CD4-positive, alpha-beta T cell treated with Interleukin-15 for 1 hour (primary cell): Measurements from ENCODE around the gene FOSL1.

Experiments used
- DNase-seq: peaks from one replicate; pipeline ENCODE4 v3.0.0-alpha.2; 2020

FOSL1 gene

DNA sequence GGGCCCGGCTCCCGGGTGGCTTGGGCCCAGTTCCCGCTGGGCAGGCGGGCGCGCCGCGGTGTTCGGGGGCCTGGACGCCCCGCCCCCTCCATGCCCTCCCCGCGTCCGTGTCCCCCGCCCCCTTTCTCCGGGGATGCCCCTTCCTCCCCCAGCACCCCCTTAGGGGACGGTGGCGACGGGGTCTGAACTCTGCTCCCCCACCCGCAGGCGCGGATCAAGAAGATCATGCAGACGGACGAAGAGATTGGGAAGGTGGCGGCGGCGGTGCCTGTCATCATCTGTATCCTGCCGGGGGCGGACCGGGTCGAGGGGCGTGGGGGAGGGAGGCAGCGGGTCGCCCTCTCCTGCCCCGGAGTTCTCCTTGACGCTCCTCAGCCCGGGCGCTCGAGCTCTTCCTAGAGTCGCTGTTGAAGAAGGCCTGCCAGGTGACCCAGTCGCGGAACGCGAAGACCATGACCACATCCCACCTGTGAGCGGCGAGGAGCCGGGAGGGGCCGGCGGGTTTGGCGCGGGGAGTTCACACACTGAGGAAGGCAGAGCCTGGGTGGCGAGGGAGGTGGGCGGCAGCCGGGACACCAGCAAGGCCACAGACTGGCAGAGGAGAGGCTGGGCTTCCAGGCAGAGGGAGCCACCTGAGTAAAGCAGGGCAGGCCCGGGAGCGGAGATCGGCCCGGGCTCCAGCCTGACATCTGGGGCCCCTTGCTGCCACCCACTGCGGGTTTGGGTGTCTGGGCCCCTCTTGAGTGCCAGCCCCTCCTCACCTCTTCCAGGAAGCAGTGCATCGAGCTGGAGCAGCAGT lies 19.6 kb upstream of the FOSL1 start:
- DNase-seq, result peak; percentile 66

GRCh38 chr11:65919141-65919572 lies 19.0 kb upstream of the FOSL1 start, which contains the start of gene DRAP1:
Gene DRAP1, plus strand, starts transcription at chr11:65919426. Its CDS starts 76 bp downstream, at chr11:65919502.
- peak; percentile 99 for DNase-seq

DNA sequence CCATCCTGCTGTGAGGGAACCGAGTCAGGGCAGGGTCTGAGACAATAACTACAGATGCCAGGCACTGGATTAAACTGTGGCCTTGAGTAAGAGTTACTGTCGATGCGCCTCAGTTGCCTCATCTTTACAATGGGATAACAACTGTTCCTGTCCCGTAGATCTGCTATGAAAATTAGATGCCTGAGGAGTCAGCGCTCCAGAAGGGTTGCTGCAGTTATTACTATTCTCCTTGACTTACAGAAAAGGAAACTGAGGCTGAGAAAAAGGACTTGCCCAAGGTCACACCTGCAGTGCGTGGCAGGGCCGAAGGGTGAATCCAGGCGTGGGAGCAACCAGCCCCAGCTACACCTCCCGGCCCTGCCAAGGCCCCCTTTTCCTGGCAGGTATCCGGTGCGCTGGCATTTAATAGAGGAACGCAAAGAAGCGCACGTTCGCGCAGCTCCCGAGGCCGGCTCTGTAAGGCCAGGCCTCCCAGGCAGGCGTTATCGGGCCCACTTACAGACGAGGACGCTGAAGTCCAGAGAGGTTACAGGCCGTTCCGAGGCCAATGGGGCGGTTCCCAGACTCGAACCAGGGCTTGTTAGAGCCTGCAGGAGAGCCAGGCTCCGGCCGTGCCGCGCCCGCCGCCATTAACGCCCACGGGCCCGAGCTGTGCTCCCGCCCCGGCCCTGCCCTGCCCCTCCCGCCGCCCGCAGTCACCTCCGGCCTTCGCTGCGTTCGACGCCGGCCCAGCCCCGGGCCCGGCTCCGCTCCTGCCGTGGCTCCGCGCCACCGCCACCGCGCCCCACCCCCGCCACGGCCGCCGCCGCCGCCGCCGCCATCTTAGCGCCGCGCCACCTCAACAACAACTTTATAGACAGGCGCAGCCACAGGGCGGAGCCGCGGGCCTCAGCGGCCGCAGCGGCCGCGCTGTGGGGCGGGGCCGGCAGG lies 18.3 kb upstream of the FOSL1 start, which contains the start of gene C11orf68:
TSS of gene C11orf68 (minus strand) at position 852 of the 930 bp plus-strand sequence. CDS start at position 821, 31 bp downstream.
- DNase-seq, result no peak

DNA sequence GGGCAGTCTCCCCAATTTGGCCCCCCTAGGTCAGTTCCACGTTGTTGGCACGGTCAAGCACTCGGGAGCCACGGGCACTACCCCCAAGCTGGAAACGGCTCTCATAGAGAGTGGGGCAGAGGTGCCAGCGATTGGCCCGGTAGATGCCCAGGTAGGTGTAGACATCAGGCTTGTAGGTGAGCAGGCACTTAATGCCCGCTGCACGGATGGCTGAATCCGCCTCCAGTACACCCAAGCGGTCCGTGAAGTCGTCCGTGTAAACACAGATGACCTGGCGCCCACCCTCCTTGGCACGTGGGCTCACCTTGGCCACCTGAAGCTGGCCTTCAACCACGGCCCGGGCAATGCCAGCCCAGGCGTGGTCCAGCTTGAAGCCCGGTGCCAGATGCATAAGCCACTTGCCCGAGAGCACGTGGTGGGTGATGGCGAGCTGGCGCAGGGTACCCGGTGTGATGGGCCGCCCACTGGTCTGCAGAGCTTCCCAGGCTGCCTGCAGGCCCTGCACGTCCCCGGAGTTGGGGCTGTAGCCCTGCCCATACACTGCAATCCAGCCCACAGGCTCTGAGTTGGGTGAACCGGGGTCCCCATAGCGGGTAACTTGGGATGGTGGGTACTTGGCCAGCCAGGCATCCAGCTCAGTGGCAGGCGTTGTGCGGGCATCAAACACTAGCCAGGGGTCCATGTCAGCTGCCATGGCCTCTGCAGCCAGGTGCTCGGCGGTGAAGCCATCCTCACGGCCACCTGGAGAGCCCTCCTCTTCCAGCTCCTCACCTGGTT lies 17.4 kb upstream of the FOSL1 start:
- DNase-seq, result no peak

DNA sequence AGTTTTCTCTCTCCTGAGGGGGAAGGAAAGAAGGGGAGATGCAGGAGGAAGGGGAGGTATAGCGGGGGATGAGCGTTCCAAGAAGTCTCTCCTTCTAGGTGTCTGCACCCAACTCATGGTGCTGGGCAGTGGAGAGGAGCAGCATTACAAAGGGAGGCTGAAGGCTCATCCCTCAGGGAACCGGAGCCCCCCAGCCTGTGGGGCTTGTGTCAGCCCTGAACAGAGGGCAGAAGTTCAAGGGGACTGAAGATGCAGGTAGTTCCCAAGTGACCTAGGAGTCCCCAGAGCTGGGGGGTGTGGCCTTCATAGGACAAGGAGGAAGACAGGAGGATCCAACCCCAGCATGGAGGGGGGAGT lies 16.9 kb upstream of the FOSL1 start:
- DNase-seq, result no peak

DNA sequence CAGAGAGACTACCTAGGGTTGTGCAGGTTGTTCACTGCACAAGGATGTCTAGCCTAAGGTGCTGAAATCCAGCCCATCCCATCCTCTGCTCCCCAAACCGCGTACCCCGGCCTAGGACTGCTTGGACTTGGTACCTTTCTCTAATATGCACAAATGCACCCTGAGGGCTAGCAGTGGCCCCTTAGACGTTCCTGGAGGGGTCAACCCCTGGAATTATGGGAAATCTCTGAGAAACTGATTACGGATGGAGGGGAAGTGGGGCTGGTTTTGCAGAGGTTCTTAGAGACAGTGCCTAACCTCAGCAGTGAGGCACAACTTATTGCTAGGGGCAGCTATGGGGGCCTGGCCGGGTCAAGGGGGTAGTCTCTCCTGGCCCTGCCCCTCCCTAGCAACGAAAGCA lies 16.2 kb upstream of the FOSL1 start:
- DNase-seq, result no peak

- DNase-seq, result peak; percentile 60
Measured at GRCh38 chr11:65915821-65916251, 15.6 kb upstream of the FOSL1 start.

DNA sequence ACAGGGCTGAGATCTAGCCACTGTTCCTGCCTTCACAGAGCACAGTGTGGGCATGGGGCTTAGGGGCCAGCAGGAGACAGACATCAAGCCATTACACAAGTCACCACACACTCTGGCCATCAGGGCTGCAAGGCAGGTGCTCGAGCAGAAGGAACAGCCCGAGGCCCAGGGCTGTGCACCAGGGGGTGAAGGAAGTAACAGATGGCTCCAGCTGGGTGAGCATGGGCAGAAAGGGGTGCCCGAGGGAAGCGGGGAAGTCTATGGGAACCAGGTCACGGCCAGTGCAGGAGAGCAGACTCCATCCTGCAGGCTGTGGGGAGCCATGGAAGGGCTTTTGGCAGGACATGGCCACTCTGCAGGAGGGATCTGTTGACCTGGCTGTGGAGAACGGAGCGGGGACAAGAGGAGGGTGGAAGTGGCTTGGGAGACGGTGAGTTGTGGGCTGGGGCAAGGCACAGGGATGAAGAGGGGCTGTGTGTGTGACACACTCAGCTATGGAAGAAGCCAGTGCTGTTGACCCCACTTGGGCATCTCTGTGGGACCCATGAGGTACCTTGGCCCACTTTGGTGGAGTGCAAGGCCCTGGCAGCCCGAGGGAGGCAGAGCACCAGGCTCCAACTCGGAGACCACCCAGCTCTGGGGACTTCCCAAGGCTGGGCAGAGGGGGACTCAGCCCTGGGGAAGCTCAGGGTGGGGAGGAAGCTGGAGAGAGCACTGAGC lies 15.1 kb upstream of the FOSL1 start:
- no peak for DNase-seq

- DNase-seq, result no peak
Measured at GRCh38 chr11:65912845-65913244, 12.7 kb upstream of the FOSL1 start.

GRCh38 chr11:65911682-65912568 lies 11.7 kb upstream of the FOSL1 start:
- DNase-seq, result no peak

GRCh38 chr11:65907878-65908277 lies 7.7 kb upstream of the FOSL1 start:
- no peak for DNase-seq

DNA sequence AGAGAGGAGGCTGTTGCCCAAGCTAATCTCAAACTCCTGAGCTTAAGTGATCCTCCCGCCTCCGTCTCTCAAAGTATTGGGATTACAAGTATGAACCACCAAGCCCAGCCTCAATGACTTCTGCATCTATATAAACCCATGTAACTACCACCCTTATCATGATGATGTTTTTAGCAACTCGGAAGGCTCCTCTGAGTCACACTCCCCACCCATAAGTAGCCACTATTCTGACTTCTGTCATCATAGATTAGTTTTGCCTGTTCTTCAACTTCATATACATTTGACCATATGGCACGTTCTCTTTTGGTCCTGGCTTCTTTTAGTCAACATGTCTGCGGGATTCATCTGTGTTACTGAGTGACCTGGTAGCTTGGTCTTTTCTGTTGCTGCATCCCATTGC lies 6.4 kb upstream of the FOSL1 start:
- DNase-seq, result no peak

- no peak for DNase-seq
Measured at GRCh38 chr11:65903715-65904114, 3.5 kb upstream of the FOSL1 start.

DNA sequence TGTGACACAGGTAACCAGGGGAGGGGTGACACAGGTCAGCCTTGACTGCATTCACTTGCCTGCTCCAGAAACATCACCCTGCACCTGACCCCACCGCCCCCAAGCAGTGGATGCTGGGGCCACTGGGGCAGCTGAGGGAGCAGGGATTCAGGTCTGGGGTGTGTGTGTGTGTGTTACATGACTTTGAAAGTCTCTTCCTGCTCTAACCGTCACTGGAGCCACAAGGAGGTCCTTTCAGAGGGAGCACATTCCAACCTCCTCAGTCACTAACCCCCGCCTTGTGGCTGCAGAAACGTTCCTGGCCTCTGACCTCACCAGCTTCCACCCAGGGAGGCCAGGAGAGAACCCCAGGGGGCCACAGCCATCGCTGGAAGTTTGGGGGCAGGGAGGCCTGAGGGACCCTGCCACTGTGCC lies 2.9 kb upstream of the FOSL1 start:
- DNase-seq, result no peak

DNA sequence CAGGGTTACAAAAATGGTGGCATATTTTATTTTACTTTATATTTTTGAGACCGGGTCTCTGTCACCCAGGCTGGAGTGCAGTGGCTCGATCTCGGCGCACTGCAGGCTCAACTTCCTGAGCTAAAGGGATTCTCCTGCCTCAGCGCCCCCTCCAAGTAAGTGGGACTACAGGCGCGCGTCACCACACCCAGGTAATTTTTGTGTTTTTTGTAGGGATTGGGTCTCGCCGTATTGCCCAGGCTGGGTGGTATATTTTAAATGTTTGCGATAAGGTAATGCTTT lies 652 bp upstream of the FOSL1 start:
- DNase-seq, result no peak

- DNase-seq, result peak; percentile 66
Measured at GRCh38 chr11:65899356-65900124, 648 bp downstream of the FOSL1 start.

DNA sequence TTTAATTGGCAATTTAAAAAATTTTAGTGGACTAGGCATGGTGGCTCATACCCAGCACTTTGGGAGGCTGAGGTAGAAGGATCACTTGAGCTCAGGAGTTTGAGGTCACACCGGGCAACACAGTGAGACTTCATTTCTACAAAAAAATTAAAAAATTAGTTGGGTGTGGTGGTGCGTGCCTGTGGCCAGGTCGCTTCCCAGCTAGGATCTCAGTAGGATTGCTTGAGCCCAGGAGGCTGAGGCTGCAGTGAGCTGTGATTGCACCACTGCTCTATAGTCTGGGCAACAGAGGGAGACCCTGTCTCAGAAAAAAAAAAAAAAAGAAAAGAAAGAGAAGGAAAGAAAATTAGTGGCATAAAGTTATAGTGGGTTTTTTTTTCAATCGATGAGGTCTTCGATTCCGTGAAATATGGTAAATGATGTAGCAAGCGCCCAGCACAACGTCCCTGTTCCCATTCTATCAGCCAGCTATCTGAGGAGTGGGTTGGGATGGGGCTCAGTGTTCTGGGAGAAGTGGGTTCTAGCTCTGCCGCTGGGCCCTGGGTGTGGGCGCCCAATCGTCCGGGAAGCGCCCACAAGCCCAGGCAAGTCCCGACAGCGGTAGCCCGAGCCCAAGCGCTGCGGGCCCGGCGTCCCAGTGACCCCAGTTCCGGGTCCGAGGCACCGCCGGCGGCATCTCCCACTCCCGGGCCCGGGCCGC lies 1.4 kb downstream of the FOSL1 start:
- no peak for DNase-seq

GRCh38 chr11:65897020-65897471 lies 3.1 kb downstream of the FOSL1 start:
- DNase-seq, result no peak
